ENCODE results near the gene KMT2E. TPM values are rescaled to one million over a fixed set of nuclear protein-coding genes. Genes with fewer than 3 reads are reported as not detected.

KMT2E gene
- polyA plus RNA-seq, 1 experiment = 4.4 TPM

- CTCF ChIA-PET = interaction anchor here (0.6 to 3.2 kb wide), 8 partner anchors 11 to 92 kb away, joined by 3 to 12 read pairs (median 3); no protein-coding TSS in a partner anchor
Measured at GRCh38 chr7:105015390-105015965, 1.5 kb downstream of the KMT2E start.

GRCh38 chr7:105016068-105016708, 2.2 kb downstream of the KMT2E start:
- no peaks in the 10 kb centered on the region for H3K27me3 ChIP-seq (ENCODE audit: control insufficient read depth, insufficient read depth, low read length)
- no peak for TF ChIP-seq CTCF (IDR thresholded peaks at IDR 0.05; ENCODE audit: insufficient read depth, low read depth, low read length)
- H3K36me3 ChIP-seq (ENCODE audit: control insufficient read depth, insufficient read depth, low read length) = no peaks in the 10 kb centered on the region; the same call in 1 of the 2 replicates
- CTCF ChIA-PET = interaction anchor here (0.6 to 3.2 kb wide), 6 partner anchors 10 to 43 kb away, joined by 3 to 12 read pairs (median 4); no protein-coding TSS in a partner anchor
- peak overlapping the region; percentile 80 for H3K4me3 ChIP-seq (ENCODE audit: low read depth, low read length)
- POLR2A ChIA-PET = interaction anchor here (0.5 to 1.2 kb wide), 2 partner anchors 32 to 71 kb away, joined by 3 to 7 read pairs; no protein-coding TSS in a partner anchor
- no peak for DNase-seq (ENCODE audit: low read depth)

More at GRCh38 chr7:105015390-105015965, 1.5 kb downstream of the KMT2E start:
- Histone ChIP-seq H3K36me3 (ENCODE audit: control insufficient read depth, insufficient read depth, low read length) (no peaks in the 10 kb centered on the region; the same call in 1 of the 2 replicates), H3K4me3 (ENCODE audit: low read depth, low read length) (peak overlapping the region; percentile 80), H3K27me3 (ENCODE audit: control insufficient read depth, insufficient read depth, low read length) (no peaks in the 10 kb centered on the region)
- no peak for TF ChIP-seq CTCF (IDR thresholded peaks at IDR 0.05; ENCODE audit: insufficient read depth, low read depth, low read length)
- POLR2A ChIA-PET = interaction anchor here (0.7 to 1.2 kb wide), 2 partner anchors 11 to 32 kb away, joined by 7 to 12 read pairs; no protein-coding TSS in a partner anchor
- no peak for DNase-seq (ENCODE audit: low read depth)

GRCh38 chr7:105016709-105017656, 3.0 kb downstream of the KMT2E start:
- H3K36me3 ChIP-seq (ENCODE audit: control insufficient read depth, insufficient read depth, low read length) = no peaks in the 10 kb centered on the region; the same call in 1 of the 2 replicates
- H3K4me3 ChIP-seq (ENCODE audit: low read depth, low read length) = peak overlapping the region; percentile 80
- ChIA-PET POLR2A (interaction anchor here (0.5 kb wide), 1 partner anchor 70 kb away, joined by 3 read pairs; no protein-coding TSS in a partner anchor), CTCF (interaction anchor here (0.7 to 1.3 kb wide), 2 partner anchors 13 to 30 kb away, joined by 3 to 4 read pairs; no protein-coding TSS in a partner anchor)
- no peak for DNase-seq (ENCODE audit: low read depth)
- TF ChIP-seq CTCF (IDR thresholded peaks at IDR 0.05; ENCODE audit: insufficient read depth, low read depth, low read length) = no peak
- no peaks in the 10 kb centered on the region for H3K27me3 ChIP-seq (ENCODE audit: control insufficient read depth, insufficient read depth, low read length)

GRCh38 chr7:105017657-105018365, 3.8 kb downstream of the KMT2E start:
- Histone ChIP-seq H3K4me3 (ENCODE audit: low read depth, low read length) (no peak overlapping the region), H3K27me3 (ENCODE audit: control insufficient read depth, insufficient read depth, low read length) (no peaks in the 10 kb centered on the region), H3K36me3 (ENCODE audit: control insufficient read depth, insufficient read depth, low read length) (no peaks in the 10 kb centered on the region)
- CTCF ChIA-PET = interaction anchor here (0.6 to 1.3 kb wide), 2 partner anchors 29 to 41 kb away, joined by 3 read pairs; no protein-coding TSS in a partner anchor
- no peak for DNase-seq (ENCODE audit: low read depth)
- TF ChIP-seq CTCF (IDR thresholded peaks at IDR 0.05; ENCODE audit: insufficient read depth, low read depth, low read length) = no peak
- POLR2A ChIA-PET = no interaction called here

Data from BJ (cell line).